Esophagus squamous epithelium (tissue), 5 donors: ENCODE data around the gene ARHGAP28. TPM values are rescaled to one million over a fixed set of nuclear protein-coding genes. Genes with fewer than 3 reads are reported as not detected.

Source experiments
- DNase-seq: peaks from one replicate; lab custom pipeline; 2025; lab: John Stamatoyannopoulos, UW
- H3K27ac ChIP-seq, 4 donors: fragments of 200-600 bp; sonication (generic); one replicate each; pipeline ENCODE4 v1.5.1; 2016 to 2019; ENCODE audit warnings: mild to moderate bottlenecking in 1 of 4
- H3K27me3 ChIP-seq, 4 donors: fragments of 200-600 bp; sonication (generic); 1 replicate in 3 of 4; 2 replicates in 1 of 4; pipeline versions ENCODE4 v1.5.1 to v1.6.0; 2017 to 2021; ENCODE audit warnings: antibody characterized with exemption in 1 of 4
- H3K36me3 ChIP-seq, 3 donors: fragments of 200-600 bp; sonication (generic); one replicate each; pipeline ENCODE4 v1.5.1; 2016 to 2019
- H3K4me1 ChIP-seq, 3 donors: fragments of 200-600 bp; sonication (generic); one replicate each; pipeline ENCODE4 v1.5.1; 2017 to 2019
- H3K4me3 ChIP-seq, 4 donors: fragments of 200-600 bp; sonication (generic); 1 replicate in 3 of 4; 2 replicates in 1 of 4; pipeline ENCODE4 v1.5.1; 2016 to 2019; ENCODE audit warnings: mild to moderate bottlenecking in 2 of 4, moderate library complexity in 1 of 4
- H3K9me3 ChIP-seq, 3 donors: fragments of 200-600 bp; sonication (generic); one replicate each; pipeline ENCODE4 v1.5.1; 2016 to 2019
- POLR2A ChIP-seq, 4 donors: fragments of 450-650 bp; IDR thresholded peaks; one replicate each; pipeline ENCODE4 v1.6.1; 2017; ENCODE audit warnings: antibody characterized with exemption in 4 of 4, mild to moderate bottlenecking in 4 of 4, moderate library complexity in 3 of 4
- WGBS, 2 donors: methylation state at CpG; one replicate each; pipeline ENCODE4 v1.1.5; 2018; 5-methylcytosine and 5-hydroxymethylcytosine counted together
- intact Hi-C: fragments of 100-400 bp; cut with DNase I; formaldehyde crosslinking; loops from one replicate; pipeline ENCODE4 v1.15.0; 2022
- total RNA-seq, 4 donors: library from RNA; depleted of rRNA; stranded (reverse); fragments of >200 nt; gene quantifications; one replicate each; pipeline ENCODE4 v1.1.0, GENCODE V29; 2016
- TF ChIP-seq, protein P1 (sequence below), 6 experiments: fragments of 450-650 bp in 4 of 6; fragments of 200-600 bp in 2 of 6; sonication (generic) in 2 of 6; IDR thresholded peaks; one replicate each; pipeline ENCODE4 v1.5.1; 2016 to 2019; ENCODE audit warnings: antibody characterized with exemption in 6 of 6, mild to moderate bottlenecking in 4 of 6, moderate library complexity in 4 of 6
- donor health status: DM: yes; HTN: yes; CAD: no.

The ARHGAP28 gene
- total RNA-seq, 4 donors from 2014 or later, result 1.2 to 4.8 (median 3.4) TPM

DNA sequence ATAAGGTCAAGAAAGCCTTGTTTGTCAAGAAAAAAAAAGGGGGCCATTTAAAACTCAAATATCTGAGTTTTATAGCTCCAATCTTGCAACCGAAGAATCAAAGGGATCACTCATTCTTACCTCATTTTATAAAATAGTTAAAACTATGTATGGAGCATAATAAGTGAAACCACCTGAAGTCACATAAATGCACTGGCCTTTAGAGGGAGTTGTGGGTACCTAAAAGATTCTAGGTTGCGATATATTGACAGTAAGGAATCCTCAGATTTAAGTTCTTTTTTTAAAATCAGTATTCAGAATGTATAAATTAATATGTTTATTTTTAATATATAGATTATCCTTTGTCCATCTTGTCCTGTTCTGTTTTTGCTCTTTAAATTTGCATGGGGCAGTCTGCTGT, 3.4 kb downstream of the ARHGAP28 start:
- WGBS, 2 donors, result 85 to 86% methylated on average over 2 of the region's 2 CpGs
- Histone ChIP-seq H3K4me1 (peaks cover 0 to 28% (median 6%) of the 10 kb centered on the region in 3 donors), H3K9me3 (no peaks in the 10 kb centered on the region), H3K4me3 (no peak overlapping the region), H3K27me3 (no peaks in the 10 kb centered on the region), H3K36me3 (no peaks in the 10 kb centered on the region), H3K27ac (peak overlapping the region in 1 of 4 donors; percentile 89)
- intact Hi-C loops, result no loop called here
- DNase-seq, result no peak
- no peak for TF ChIP-seq POLR2A (IDR thresholded peaks at IDR 0.05)
- TF ChIP-seq, protein P1, sequence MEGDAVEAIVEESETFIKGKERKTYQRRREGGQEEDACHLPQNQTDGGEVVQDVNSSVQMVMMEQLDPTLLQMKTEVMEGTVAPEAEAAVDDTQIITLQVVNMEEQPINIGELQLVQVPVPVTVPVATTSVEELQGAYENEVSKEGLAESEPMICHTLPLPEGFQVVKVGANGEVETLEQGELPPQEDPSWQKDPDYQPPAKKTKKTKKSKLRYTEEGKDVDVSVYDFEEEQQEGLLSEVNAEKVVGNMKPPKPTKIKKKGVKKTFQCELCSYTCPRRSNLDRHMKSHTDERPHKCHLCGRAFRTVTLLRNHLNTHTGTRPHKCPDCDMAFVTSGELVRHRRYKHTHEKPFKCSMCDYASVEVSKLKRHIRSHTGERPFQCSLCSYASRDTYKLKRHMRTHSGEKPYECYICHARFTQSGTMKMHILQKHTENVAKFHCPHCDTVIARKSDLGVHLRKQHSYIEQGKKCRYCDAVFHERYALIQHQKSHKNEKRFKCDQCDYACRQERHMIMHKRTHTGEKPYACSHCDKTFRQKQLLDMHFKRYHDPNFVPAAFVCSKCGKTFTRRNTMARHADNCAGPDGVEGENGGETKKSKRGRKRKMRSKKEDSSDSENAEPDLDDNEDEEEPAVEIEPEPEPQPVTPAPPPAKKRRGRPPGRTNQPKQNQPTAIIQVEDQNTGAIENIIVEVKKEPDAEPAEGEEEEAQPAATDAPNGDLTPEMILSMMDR (IDR thresholded peaks at IDR 0.05), result no peak

DNA sequence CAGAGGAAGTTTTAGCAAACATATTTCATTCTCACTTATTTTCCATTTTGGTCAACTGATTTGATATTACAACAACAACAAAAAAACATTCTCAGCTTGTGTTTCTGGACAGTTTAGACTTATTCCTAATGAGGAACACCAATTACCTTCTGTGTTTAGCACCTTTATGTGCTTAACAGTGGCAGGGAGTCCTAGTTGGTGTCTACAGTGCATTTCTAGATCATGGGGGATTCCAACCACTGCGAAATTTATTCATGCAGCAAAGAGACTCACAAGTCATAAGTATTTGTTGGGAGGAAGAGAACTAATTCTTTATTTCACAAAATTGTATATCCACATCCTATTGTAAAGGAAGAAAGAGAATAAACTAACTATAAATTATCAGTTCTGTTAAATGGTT, 4.2 kb downstream of the ARHGAP28 start:
- TF ChIP-seq, protein P1 (IDR thresholded peaks at IDR 0.05), result no peak
- TF ChIP-seq POLR2A (IDR thresholded peaks at IDR 0.05), result no peak
- peak overlapping the region in 2 of 4 donors; percentile 9 to 21 for H3K27ac ChIP-seq
- peaks cover 0 to 24% (median 6%) of the 10 kb centered on the region in 3 donors for H3K4me1 ChIP-seq

DNA sequence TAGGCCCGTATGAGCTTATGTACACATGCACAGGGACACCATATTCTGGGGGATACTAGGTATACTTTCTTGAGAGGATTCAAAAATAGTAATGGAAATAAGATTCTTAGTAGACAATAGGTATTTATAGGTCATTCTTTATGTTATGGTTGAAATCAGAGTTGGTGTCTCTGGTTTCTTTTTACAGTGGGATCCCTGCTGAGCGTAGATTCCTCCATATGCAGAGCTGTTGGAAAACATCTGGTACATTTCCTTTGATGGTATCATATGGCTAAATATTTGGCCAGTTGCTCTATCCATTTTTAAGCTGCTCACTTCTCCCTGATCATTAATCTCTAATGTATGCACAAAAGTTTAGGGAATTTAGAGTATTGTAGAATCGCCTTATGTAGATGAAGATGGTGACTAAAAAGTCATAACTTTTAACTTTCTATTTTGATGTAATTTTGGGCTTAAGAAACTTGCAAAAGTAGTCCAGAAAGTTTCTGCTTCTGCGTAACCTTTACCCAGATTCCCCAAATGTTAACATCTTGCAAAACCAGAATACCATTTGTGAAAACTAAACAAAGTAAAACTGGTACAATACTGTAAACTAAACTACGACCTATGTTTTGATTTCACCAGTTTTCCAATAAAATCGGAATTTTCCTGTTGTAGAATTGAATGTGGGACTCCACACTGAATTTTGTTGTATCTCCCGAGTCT, 5.4 kb downstream of the ARHGAP28 start:
- WGBS, 2 donors, result 70 to 86% methylated on average over 7 of the region's 7 CpGs
- TF ChIP-seq, protein P1 (IDR thresholded peaks at IDR 0.05), result no peak
- no peak for TF ChIP-seq POLR2A (IDR thresholded peaks at IDR 0.05)
- no peaks in the 10 kb centered on the region for H3K27me3 ChIP-seq
- DNase-seq, result no peak
- no peaks in the 10 kb centered on the region for H3K36me3 ChIP-seq
- H3K4me3 ChIP-seq, result no peak overlapping the region
- no peaks in the 10 kb centered on the region for H3K9me3 ChIP-seq
- H3K27ac ChIP-seq, result peak overlapping the region in 1 of 4 donors; percentile 15
- H3K4me1 ChIP-seq, result peaks cover 0 to 21% (median 8%) of the 10 kb centered on the region in 3 donors
- intact Hi-C loops, result no loop called here

More for the DNA sequence above, 4.2 kb downstream of the ARHGAP28 start:
- intact Hi-C loops, result no loop called here
- no peak overlapping the region for H3K4me3 ChIP-seq
- 69 to 78% methylated on average over 1 of the region's 1 CpG for WGBS, 2 donors
- no peaks in the 10 kb centered on the region for H3K36me3 ChIP-seq
- DNase-seq, result no peak
- H3K9me3 ChIP-seq, result no peaks in the 10 kb centered on the region
- H3K27me3 ChIP-seq, result no peaks in the 10 kb centered on the region

DNA sequence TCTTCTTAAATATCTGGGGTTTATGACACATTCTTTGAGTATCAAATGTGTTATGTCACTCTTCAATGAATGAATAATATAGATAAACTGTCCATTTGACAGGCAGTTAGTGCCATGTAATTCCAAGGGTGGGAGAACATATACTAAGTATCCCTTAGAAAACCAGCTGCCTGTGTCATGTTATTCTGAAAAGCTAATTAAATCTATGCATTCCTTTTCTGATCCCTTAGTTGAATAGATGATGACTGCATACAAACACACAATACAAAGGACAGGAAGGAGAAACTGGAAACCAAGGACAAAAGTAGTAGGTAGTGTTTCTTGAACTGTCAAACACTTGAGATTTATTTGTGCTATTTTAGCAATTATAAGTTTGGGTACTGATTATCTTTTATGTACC, 8.3 kb downstream of the ARHGAP28 start:
- intact Hi-C loops, result no loop called here
- no peak overlapping the region for H3K27ac ChIP-seq

DNA sequence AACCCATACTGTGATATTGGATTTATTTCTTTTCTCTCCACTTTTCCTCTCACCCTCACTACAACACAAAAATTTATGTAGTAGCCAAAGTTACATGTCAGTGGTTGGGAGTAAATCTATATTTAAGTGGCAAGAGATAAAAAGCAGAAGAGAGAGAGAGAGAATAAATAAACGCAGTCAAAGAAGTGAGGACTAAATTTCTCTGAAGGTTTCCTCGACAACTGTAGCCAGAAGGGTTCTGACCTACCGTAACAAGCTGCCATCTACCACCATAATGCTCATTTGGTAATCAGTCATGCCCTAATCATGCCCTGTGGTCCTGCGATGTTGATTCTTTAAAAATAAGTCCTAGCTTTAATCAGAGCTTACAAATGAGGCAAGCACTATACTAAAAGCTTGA, 9.1 kb downstream of the ARHGAP28 start:
- H3K27ac ChIP-seq, result no peak overlapping the region
- 71 to 73% methylated on average over 4 of the region's 4 CpGs for WGBS, 2 donors
- H3K27me3 ChIP-seq, result no peaks in the 10 kb centered on the region
- no peaks in the 10 kb centered on the region for H3K36me3 ChIP-seq
- TF ChIP-seq, protein P1 (IDR thresholded peaks at IDR 0.05), result no peak
- no peak for TF ChIP-seq POLR2A (IDR thresholded peaks at IDR 0.05)
- H3K9me3 ChIP-seq, result no peaks in the 10 kb centered on the region
- H3K4me3 ChIP-seq, result no peak overlapping the region
- H3K4me1 ChIP-seq, result peaks cover 0 to 18% (median 17%) of the 10 kb centered on the region in 3 donors
- intact Hi-C loops, result no loop called here
- DNase-seq, result no peak

More for the DNA sequence above, 8.3 kb downstream of the ARHGAP28 start:
- Histone ChIP-seq H3K4me3 (no peak overlapping the region), H3K9me3 (no peaks in the 10 kb centered on the region), H3K36me3 (no peaks in the 10 kb centered on the region), H3K4me1 (peaks cover 0 to 18% (median 17%) of the 10 kb centered on the region in 3 donors), H3K27me3 (no peaks in the 10 kb centered on the region)
- no peak for TF ChIP-seq POLR2A (IDR thresholded peaks at IDR 0.05)
- no peak for DNase-seq
